Gastroesophageal sphincter (tissue), 4 donors: ENCODE data around the gene COMMD9. TPM values are rescaled to one million over a fixed set of nuclear protein-coding genes. Genes with fewer than 3 reads are reported as not detected.
A peak's percentile ranks its signal among the peaks of the same experiment; 100 is the strongest.

Experiments used
- ATAC-seq: fragments of 150-250 bp; one replicate; pipeline ENCODE4 v1.9.1; 2016; ENCODE audit warnings: mild to moderate bottlenecking, moderate library complexity
- H3K27ac ChIP-seq, 4 donors: fragments of 200-600 bp; sonication (generic) in 3 of 4; 1 replicate in 3 of 4; 2 replicates in 1 of 4; pipeline ENCODE4 v1.5.1; 2016 to 2019
- H3K27me3 ChIP-seq: fragments of 200-600 bp; sonication (generic); one replicate; pipeline ENCODE4 v1.5.1; 2019
- H3K36me3 ChIP-seq, 2 donors: fragments of 200-600 bp; sonication (generic); one replicate each; pipeline ENCODE4 v1.5.1; 2019; ENCODE audit warnings: control low read depth in 1 of 2
- H3K4me1 ChIP-seq, 3 donors: fragments of 200-600 bp; sonication (generic); 1 replicate in 2 of 3; 2 replicates in 1 of 3; pipeline ENCODE4 v1.5.1; 2016 to 2019; ENCODE audit warnings: control low read depth in 2 of 3
- H3K4me3 ChIP-seq, 2 donors: fragments of 200-600 bp; sonication (generic); one replicate each; pipeline ENCODE4 v1.5.1; 2019; ENCODE audit warnings: mild to moderate bottlenecking in 1 of 2, moderate library complexity in 1 of 2
- H3K9me3 ChIP-seq, 3 donors: fragments of 200-600 bp; sonication (generic); one replicate each; pipeline ENCODE4 v1.5.1; 2017 to 2019; ENCODE audit warnings: control low read depth in 2 of 3
- EP300 ChIP-seq: sonication (generic); formaldehyde crosslinking; IDR thresholded peaks from one replicate; pipeline ENCODE4 v1.6.1; 2017; ENCODE audit warnings: antibody characterized with exemption, mild to moderate bottlenecking
- POLR2A ChIP-seq, 2 donors: fragments of 450-650 bp; IDR thresholded peaks; one replicate each; pipeline ENCODE4 v1.6.1; 2017; ENCODE audit warnings: antibody characterized with exemption in 2 of 2, mild to moderate bottlenecking in 2 of 2, moderate library complexity in 1 of 2
- POLR2AphosphoS5 ChIP-seq: sonication (generic); formaldehyde crosslinking; IDR thresholded peaks from one replicate; pipeline ENCODE4 v1.6.1; 2017; ENCODE audit warnings: antibody characterized with exemption
- WGBS, 2 donors: methylation state at CpG; one replicate each; pipeline ENCODE4 v1.1.5; 2018; ENCODE audit warnings: low coverage in 1 of 2; 5-methylcytosine and 5-hydroxymethylcytosine counted together
- total RNA-seq, 4 donors: library from RNA; depleted of rRNA; stranded (reverse); fragments of >200 nt; gene quantifications; one replicate each; pipeline ENCODE4 v1.1.0, GENCODE V29; 2016
- TF ChIP-seq, protein P1 (sequence below), 4 experiments: fragments of 200-600 bp in 2 of 4; fragments of 450-650 bp in 2 of 4; sonication (generic) in 1 of 4; IDR thresholded peaks; one replicate each; pipeline ENCODE4 v1.5.1; 2017 to 2019; ENCODE audit warnings: antibody characterized with exemption in 4 of 4, mild to moderate bottlenecking in 2 of 4, moderate library complexity in 2 of 4

Gene COMMD9
- total RNA-seq, 4 donors from 2014 or later = 19.7 to 26.5 (median 25.5) TPM

DNA sequence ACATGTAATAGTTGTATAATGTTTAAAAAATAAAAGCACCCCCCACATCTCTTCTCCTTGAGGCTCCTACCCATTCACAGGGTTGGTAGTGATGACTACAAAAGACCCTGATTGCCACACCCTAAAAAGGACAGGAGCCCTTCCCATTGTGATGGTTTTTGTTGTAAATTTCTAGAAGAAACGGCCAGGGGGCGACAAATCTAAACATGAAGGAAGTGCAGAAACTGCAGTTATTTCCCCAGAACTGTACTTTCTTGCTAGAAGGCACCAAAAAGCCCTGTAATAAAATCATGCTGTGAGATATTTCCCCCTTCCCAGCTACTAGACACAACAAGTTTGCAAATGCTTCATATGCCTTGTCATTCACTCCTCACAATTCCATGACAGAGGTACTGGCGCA, 17.7 kb upstream of the COMMD9 start:
- TF ChIP-seq POLR2A (IDR thresholded peaks at IDR 0.05) = no peak
- no peak for TF ChIP-seq EP300
- TF ChIP-seq, protein P1, sequence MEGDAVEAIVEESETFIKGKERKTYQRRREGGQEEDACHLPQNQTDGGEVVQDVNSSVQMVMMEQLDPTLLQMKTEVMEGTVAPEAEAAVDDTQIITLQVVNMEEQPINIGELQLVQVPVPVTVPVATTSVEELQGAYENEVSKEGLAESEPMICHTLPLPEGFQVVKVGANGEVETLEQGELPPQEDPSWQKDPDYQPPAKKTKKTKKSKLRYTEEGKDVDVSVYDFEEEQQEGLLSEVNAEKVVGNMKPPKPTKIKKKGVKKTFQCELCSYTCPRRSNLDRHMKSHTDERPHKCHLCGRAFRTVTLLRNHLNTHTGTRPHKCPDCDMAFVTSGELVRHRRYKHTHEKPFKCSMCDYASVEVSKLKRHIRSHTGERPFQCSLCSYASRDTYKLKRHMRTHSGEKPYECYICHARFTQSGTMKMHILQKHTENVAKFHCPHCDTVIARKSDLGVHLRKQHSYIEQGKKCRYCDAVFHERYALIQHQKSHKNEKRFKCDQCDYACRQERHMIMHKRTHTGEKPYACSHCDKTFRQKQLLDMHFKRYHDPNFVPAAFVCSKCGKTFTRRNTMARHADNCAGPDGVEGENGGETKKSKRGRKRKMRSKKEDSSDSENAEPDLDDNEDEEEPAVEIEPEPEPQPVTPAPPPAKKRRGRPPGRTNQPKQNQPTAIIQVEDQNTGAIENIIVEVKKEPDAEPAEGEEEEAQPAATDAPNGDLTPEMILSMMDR (IDR thresholded peaks at IDR 0.05) = peak in 3 of 4 experiments; percentile 5 to 24 (median 18)
- no peak for TF ChIP-seq POLR2AphosphoS5
- peaks cover 9% of the 10 kb centered on the region for H3K27me3 ChIP-seq
- 20 to 33% methylated on average over 2 to 3 of the region's 3 CpGs for WGBS, 2 donors
- no peak overlapping the region for H3K4me3 ChIP-seq
- no peaks in the 10 kb centered on the region for H3K36me3 ChIP-seq
- no peak overlapping the region for H3K27ac ChIP-seq
- H3K4me1 ChIP-seq = no peaks in the 10 kb centered on the region
- no peak for ATAC-seq
- H3K9me3 ChIP-seq = no peaks in the 10 kb centered on the region

DNA sequence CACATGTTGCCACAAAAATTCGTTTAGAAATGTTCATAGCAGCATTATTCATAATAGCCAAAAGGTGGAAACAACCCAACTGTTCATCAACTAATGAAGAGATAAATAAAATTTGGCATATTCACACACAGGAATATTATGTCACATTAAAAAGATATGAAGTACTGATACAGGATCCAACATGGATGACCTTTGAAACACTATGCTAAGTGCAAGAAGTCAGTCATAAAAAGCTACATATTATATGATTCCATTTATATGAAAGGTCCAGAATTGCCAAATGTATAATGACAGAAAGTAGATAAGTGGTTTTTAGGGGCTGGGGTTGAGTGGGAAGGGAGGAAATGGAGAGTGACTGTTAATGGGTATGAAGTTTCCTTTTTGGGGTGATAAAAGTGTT, 15.8 kb upstream of the COMMD9 start:
- Histone ChIP-seq H3K4me3 (no peak overlapping the region), H3K36me3 (no peaks in the 10 kb centered on the region), H3K27me3 (peaks cover 2% of the 10 kb centered on the region), H3K9me3 (no peaks in the 10 kb centered on the region), H3K27ac (no peak overlapping the region), H3K4me1 (peaks cover 0 to 8% (median 0%) of the 10 kb centered on the region in 3 donors)
- TF ChIP-seq EP300 = no peak
- TF ChIP-seq, protein P1 (IDR thresholded peaks at IDR 0.05) = no peak
- TF ChIP-seq POLR2A (IDR thresholded peaks at IDR 0.05) = no peak
- no peak for TF ChIP-seq POLR2AphosphoS5
- no peak for ATAC-seq
- WGBS, 2 donors = 22 to 33% methylated on average over 1 of the region's 1 CpG

DNA sequence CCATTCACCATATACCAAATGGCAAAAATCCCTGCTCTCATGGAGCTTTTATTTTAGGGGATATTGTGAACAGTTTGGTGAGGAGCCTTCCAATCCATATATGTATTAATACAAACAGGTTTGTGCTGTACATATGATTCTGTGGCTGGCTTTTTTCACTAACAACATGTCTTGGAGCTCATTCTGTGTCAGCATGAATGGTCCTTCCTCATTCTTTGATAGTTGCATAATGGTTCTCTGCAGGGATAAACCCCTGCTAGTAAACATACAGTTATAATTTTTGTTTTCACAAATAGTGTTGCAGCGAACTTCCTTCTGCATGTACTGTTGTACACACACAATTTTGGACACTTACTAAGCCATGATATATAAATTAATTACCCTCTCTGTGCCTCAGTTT, 15.1 kb upstream of the COMMD9 start:
- H3K4me1 ChIP-seq = peaks cover 0 to 8% (median 0%) of the 10 kb centered on the region in 3 donors
- H3K36me3 ChIP-seq = no peaks in the 10 kb centered on the region
- no peaks in the 10 kb centered on the region for H3K9me3 ChIP-seq
- no peak overlapping the region for H3K4me3 ChIP-seq
- WGBS, 2 donors = 64 to 80% methylated on average over 1 of the region's 1 CpG
- no peak overlapping the region for H3K27ac ChIP-seq
- ATAC-seq = no peak
- TF ChIP-seq POLR2A (IDR thresholded peaks at IDR 0.05) = no peak
- TF ChIP-seq, protein P1 (IDR thresholded peaks at IDR 0.05) = no peak
- TF ChIP-seq POLR2AphosphoS5 = no peak
- no peak for TF ChIP-seq EP300
- no peaks in the 10 kb centered on the region for H3K27me3 ChIP-seq

DNA sequence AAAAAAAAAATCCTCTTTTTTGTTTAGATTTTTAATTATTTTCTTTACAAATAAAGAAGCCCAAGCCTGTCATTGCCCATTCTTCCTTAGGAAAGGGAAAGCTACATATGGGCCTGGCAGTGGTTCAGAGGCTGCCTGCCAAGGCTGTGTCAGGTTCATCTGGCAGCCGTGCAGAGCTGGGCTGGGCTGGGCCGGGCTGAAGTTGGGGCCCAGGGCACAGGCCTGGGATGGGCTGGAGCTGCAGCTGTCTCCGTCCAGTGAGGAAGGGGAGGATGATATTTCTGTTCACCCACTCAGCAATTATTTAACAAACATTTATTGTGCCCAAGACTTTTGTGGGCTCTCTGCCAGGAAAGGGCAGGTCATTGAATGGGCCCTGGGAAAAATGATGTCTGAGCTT, 11.4 kb upstream of the COMMD9 start:
- Histone ChIP-seq H3K27me3 (no peaks in the 10 kb centered on the region), H3K4me3 (no peak overlapping the region), H3K9me3 (no peaks in the 10 kb centered on the region), H3K4me1 (peaks cover 0 to 8% (median 0%) of the 10 kb centered on the region in 3 donors), H3K27ac (no peak overlapping the region), H3K36me3 (no peaks in the 10 kb centered on the region)
- 0 to 14% methylated on average over 2 of the region's 3 CpGs for WGBS, 2 donors
- ATAC-seq = peak; percentile 48
- TF ChIP-seq POLR2A (IDR thresholded peaks at IDR 0.05) (no peak), EP300 (no peak)

DNA sequence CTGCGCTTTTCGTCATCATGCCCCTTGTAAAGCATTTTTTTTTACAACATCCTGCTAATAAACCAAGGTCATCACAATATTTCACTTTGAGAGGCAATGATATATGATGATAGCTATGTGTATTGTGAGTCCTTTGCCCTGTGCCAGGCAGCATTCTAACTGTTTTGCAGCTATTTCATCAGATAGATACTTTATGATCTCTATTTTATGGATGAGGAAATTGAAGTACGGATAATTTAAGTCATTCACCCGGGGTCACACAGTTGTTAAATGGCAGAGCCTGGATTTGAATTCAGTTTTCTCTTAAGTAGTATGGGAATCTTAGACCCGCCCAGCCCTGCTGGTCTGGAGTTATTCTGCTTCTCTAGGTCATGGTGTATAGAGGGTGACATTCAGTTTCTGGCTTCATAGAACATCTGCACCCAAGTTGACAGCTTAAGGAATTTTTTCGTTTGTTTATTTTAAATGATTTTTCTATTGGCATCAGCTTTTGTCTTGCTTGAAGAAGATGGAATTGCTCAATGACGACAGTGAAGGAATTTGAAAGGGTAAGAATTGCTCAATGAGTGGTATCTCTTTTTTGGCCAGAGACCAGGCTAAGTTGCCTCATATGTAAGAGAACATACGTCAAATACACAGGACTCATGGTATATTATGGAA, 7.8 kb upstream of the COMMD9 start:
- Histone ChIP-seq H3K9me3 (no peaks in the 10 kb centered on the region), H3K27ac (no peak overlapping the region), H3K36me3 (no peaks in the 10 kb centered on the region), H3K4me3 (no peak overlapping the region), H3K27me3 (peaks cover 5% of the 10 kb centered on the region), H3K4me1 (peaks cover 0 to 8% (median 0%) of the 10 kb centered on the region in 3 donors)
- no peak for ATAC-seq
- TF ChIP-seq POLR2AphosphoS5 (no peak), EP300 (no peak), POLR2A (IDR thresholded peaks at IDR 0.05) (no peak)
- TF ChIP-seq, protein P1 (IDR thresholded peaks at IDR 0.05) = no peak
- WGBS, 2 donors = 78 to 86% methylated on average over 7 to 8 of the region's 8 CpGs
